Dermis blood vessel endothelial cell (primary cell): ENCODE results near the gene DDX5. TPM values are rescaled to one million over a fixed set of nuclear protein-coding genes. Genes with fewer than 3 reads are reported as not detected.
"Not testable (repeated sequence)": the region's sequence is repeated elsewhere in the genome, so short reads cannot be mapped to it uniquely, and the experiment has no call there.

Source experiments
- DNase-seq: peaks from one replicate; pipeline ENCODE4 v3.0.0; 2010
- total RNA-seq: library from RNA; depleted of rRNA; stranded (reverse); fragments of >200 nt; gene quantifications from 2 replicates; pipeline ENCODE4 v1.2.3, GENCODE V29; 2014

The DDX5 gene
- total RNA-seq, 1 donor from 2014 or later = 520 TPM

DNA sequence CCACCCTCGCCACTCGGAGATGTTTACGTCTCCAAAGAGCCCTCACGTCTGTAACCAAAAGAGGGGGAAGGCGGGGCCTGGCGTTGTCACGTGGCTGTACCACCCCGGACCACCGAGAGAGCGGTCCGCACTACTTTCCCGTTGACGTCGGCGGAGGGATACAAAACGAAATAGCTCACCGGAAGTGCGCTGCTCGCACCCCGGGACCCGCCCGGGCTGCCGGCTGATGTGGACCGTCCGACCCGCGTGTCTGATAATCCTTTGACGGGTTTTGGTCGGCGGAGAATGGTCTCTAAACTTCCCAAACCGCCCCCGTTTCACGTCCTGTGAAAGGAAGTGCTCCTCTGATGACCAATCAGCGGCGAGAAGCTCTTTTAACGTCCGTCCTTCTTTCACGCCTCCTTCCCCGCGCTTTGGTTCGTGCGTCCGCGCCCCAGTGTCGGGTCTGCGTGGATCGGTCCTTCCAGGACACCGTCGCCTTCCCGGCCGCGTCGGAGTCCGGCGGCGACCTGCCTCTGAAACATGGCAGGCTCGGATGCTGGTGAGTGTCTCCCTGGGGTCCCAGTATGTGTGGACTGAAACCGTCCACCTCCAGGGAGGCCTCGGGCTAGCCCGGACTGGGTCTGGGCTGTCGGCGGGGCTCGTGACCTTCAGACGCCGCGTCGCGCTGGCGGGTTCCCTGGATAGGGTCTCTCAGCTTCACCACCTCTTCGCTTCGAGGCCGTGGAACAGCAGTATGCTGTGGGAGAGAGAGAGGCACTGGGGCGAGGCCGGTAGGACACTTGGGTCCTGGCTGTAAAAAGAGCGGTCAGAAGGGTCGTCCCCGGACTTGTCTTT, 705 bp upstream of the DDX5 start, which contains the start of gene CEP95:
Gene CEP95, plus strand, starts transcription at position 402 of the 837 bp plus-strand sequence. Its CDS starts 121 bp downstream, at position 523.
- peak; percentile 98 for DNase-seq

- DNase-seq = peak; percentile 89
These were observed 519 bp downstream of the DDX5 start for GRCh38 chr17:64505340-64506200.

- DNase-seq = peak; percentile 60
These were observed 1.2 kb downstream of the DDX5 start for GRCh38 chr17:64504769-64505339.

- DNase-seq = peak; percentile 34
These were observed 2.0 kb downstream of the DDX5 start for GRCh38 chr17:64503821-64504768.

DNA sequence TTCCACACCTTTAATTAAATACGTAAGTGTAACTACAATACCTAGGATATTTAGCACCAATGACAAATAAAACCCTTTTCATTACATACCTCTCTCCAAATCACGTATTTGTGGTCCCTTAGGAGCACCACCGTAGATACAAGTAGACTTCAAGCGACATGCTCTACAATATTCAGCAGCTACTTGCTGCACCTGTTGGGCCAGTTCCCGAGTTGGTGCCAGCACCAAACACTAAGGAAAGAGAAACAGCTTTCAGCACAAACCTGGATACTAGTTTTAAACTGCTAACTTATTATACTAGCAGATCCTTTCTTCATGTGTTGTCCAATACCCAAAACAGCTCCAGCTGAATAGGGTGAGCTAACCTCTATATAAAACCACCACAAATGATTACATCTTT, 2.7 kb downstream of the DDX5 start:
- DNase-seq = no peak

GRCh38 chr17:64502809-64503208, 3.3 kb downstream of the DDX5 start:
- DNase-seq = no peak

DNA sequence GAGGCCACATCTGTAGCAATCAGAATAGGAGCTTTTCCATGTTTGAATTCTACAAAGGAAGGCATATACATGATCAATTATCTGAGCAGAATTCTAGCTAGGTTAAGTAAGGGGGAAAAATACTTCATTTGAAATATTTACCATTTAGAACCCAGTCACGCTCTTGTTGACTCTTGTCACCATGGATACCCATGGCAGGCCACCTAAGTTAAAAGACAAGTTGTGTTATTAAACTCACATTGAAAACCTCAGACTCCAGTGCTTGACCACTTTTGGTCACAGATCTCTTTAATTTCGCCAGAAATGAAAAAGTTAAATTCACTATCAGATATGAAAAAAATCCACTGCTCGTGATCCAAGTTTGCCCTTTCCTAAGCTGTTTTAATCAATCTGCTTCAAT, 4.1 kb downstream of the DDX5 start:
- DNase-seq = peak; percentile 5

DNA sequence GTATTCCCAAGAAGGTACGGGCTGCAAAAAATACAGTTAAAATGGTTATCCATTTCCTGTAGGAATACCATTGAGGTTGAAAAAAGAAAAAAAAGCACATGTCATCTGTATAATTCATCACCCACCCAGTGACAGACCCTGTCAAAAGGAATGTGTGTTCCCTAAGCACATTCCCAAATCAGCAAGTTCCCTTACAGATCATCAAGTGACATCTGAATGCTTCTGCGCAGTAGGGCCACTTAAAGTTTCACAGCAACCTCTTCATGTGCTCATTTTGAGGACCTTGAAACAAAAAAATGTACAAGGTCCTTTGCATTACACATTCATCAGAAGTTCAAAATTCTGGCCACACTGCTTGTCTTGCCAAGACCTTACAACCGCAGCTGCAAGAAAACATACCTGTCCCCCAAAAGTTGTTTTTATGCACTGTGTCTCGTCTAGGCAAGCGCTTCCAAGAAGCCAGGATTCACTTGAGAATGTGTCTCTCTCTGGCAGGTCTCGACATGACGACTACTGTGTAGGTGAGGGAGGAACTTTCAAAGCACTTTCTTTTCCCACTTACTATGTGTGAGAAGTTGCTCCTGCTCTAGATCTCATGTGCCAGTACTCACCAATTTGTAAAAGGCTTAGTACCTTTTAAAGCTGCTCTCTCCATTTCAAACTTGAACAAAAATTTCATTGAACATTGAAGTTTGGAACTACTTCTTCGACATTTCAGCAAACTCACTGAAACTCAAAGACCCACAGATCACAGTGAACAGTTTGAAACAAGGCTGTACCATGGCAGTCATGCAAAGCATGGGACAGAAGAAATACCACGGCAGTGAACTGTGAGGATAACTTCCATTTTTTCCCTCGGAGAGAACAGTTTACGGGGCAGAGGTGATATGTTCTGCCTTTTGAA, 5.0 kb downstream of the DDX5 start:
- peak; percentile 6 for DNase-seq

- no peak for DNase-seq
These were observed 5.6 kb downstream of the DDX5 start for GRCh38 chr17:64500487-64500859.

- peak; percentile 35 for DNase-seq
These were observed 6.1 kb downstream of the DDX5 start for GRCh38 chr17:64499805-64500486.

GRCh38 chr17:64498308-64499203, 7.5 kb downstream of the DDX5 start:
- peak; percentile 11 for DNase-seq

DNA sequence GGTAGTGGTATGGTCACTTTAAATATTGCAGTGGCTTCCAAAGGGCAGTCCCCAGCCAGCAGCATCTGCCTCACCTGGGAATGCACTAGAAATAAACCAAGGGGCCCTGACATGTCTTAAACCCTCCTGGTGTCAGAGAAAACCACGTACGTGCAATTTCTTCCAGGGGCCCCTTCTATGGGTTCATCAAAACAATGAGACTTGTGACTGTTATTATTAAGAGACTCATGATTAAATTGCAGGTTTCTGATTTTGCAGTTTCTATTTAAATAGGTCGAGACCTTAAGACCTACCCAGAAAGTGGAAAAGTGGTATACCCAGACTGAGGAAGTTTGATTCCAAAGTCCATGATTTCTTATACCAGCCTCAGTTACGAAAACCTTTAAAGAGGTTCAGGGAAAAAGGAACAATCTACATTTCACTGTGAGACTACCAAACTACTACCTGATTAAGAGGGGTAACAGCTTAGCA, 8.5 kb downstream of the DDX5 start:
- DNase-seq = no peak

DNA sequence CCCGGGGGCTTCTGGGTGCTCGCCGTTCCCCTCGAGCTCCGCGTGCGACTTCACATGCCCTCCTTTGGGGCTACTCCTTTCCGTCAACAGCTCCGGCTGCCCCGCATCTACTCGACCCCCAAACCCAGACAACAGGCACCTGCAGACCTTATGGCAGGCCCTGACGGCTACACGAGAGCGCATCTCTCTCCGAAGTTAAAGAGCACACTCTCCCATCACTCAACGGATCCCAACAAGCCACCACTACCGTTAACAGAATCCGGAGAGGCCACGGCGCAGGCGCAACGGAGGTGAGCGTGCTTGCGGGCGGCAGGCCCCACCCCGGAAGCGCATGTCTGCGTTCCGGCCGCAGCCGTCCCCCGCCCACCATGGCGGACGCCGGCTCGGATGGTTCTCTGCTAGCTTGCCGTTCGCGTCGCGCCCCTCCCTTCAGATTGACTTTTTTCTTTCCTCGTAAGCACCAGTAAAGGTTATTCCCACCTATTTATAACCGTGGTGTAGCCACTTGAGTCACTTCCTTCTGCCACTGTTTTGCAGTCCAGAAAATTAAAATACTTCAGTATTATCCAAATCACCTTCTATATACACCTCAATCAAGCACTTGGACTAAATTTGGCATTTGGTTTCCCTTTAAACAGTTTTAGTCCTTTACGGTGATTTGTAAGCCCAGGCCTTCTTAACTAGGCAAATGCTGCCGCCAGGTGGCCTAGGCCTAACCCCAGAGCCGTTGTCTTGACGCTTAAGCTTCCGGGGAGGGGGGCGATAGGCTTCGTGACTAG, 9.1 kb downstream of the DDX5 start, which contains the start of gene POLG2:
Gene POLG2, minus strand, starts transcription at position 269 of the 779 bp plus-strand sequence. Its CDS starts 86 bp downstream, at position 183.
- peak; percentile 95 for DNase-seq

DNA sequence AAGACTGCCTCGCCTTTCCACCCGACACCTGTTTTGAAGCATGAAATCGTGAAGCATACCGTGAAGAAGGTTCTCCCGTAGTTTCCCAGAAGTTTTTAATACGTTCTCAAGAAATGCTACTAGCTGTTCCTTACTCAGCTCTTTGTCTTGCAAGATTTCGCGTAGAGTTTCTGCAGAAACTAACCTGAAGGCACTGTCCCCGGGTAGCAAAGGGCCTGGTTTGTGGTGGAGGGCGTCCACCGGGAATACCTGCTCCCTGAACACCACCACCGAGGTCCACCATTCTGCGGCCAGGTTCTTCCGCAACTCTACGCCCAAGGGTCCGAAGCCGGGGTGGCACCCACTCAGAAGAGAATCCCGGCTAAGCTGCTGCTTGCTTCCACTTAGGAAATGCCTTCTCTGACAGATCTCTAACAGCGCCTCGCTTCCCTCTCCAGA, 9.7 kb downstream of the DDX5 start:
- DNase-seq = no peak

GRCh38 chr17:64495300-64495699, 10.8 kb downstream of the DDX5 start:
- DNase-seq = not testable (repeated sequence)

DNA sequence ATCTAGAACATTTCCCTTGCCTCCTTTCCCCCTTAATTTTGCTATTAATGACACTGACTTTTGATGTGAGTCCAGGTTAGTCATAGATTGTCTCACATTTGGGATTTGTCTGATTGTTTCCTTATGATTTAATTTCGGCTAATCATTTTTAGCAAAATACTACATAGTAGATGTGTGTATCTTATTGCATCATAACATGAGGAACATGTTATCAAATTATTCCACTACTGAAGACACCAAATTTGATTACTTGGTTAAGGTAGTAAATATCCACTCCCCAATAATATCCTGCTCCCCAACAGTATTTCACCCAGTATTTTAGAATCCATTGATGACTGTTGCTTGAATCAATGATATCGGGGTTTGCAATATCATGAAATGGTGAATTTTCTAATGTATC, 12.0 kb downstream of the DDX5 start:
- DNase-seq = no peak

DNA sequence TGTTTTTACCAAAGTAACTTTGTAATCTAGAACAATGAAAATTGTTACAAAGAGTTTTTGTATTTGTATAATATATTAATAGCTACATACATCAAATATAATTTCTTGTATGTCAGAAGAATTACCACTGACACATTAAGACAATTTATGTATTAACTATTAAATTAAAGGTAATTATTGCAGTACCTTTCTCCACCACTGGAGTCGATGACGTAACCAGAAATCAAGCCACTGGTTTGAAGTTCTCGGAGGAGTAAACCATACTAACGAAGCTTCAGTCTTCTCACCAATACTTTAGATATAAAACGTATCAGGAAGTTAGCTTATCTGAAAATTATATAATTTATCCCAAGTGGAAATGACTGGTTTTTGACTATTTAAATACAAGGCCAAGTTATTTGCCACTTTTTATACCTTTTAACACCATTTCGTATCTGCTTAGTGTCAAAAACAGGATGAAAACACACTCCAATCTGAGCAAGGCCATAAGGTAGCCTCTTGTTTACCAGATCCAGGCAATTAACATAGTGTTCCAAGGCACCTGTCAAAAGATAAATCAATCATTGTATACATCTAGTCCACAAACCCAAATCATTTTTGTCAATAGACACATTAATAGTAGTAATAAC, 13.5 kb downstream of the DDX5 start:
- peak; percentile 65 for DNase-seq

- no peak for DNase-seq
These were observed 14.1 kb downstream of the DDX5 start for GRCh38 chr17:64491994-64492393.
